NCI-H2081 (cell line): ENCODE results near the gene TMSB15C.

Experiments
- DNase-seq, 2 experiments: peaks; one replicate each; lab custom pipeline; 2025; lab: John Stamatoyannopoulos, UW

TMSB15C gene

DNA sequence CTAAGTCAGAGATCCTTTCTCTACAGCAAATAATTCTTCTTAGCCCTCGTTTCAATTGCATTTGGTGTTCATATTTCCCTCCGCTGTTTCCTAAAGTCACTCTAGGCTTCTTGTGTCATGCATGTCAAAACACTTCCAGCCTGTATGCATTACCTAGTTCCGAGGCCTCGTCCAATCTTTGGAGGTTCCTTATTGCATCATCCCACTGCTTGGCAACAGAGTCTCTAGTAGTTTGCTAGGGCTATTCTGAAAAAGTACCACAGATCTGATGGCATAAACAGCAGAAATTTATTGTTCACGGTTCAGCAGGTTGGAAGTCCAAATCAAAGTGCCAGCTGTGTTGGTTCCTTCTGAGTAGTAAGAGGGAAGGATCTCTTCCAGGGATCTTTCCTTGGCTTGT is 30.4 kb downstream of the TMSB15C start:
- DNase-seq: no peak

DNA sequence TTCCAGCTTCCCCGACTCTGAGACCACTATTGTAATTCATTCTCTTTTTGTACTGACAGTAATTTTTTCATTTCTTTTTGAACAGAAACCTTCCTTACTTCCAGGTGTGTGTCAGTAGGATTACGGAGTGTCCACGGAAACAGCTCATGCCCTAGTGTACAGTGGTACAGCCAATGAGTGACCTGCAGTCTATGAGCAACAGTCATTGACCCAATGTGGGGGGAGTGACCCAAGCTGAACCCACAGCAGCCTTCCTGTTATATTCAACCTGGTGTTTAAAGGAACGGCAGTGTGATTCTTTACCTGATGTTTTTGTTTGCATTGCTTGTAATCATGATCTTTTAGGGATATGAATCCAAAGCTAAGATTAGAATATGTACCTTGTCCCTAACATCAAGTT is 35.0 kb downstream of the TMSB15C start:
- DNase-seq: no peak

DNA sequence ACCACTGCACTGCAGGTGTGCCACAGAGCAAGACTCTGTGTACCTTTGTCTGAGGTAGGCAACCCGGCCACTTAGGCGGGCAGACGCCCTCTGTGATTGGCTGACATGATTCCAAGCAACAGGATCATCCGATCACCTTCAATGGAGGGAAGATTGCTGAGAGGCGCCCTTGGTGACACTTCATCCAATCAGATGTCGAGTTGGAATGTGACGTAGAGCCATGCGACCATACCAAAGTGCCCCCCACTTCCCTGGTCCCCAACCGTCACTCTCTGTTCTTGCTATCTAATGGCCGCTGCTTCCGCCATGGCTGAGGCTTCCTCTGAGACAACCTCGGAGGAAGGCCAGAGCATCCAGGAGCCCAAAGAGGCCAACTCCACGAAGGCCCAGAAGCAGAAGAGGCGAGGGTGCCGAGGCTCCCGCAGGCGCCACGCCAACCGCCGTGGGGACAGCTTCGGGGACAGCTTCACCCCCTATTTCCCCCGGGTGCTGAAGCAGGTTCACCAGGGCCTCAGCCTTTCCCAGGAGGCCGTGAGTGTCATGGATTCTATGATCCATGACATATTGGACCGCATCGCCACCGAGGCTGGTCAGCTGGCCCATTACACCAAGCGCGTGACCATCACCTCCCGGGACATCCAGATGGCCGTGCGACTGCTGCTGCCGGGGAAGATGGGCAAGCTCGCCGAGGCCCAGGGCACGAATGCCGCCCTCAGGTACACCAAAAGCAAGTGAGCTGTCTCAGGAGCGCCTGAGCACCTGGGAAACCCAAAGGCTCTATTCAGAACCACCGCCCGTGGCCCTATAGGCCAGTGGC is 36.1 kb downstream of the TMSB15C start, which contains the start of gene H2BW2:
TSS of gene H2BW2 (plus strand) at position 268 of the 817 bp plus-strand sequence. CDS start at position 307, 39 bp downstream.
- DNase-seq: no peak
